Fibroblast of skin of scalp (primary cell): Measurements from ENCODE around the gene PHF11. TPM values are rescaled to one million over a fixed set of nuclear protein-coding genes. Genes with fewer than 3 reads are reported as not detected.
A peak's percentile ranks its signal among the peaks of the same experiment; 100 is the strongest.
"Not testable (repeated sequence)": the region's sequence is repeated elsewhere in the genome, so short reads cannot be mapped to it uniquely, and the experiment has no call there.

Experiments used
- DNase-seq: peaks from one replicate; pipeline ENCODE4 v3.0.0-alpha.2; 2013
- polyA plus RNA-seq, 2 experiments: library from polyadenylated mRNA; unstranded; fragments of 120-200 nt; gene quantifications; one replicate each; pipeline ENCODE4 v1.2.1, GENCODE V29; 2013; ENCODE audit not compliant: insufficient read length in 2 of 2

Gene PHF11
- 27.5 TPM for polyA plus RNA-seq (2013, experiment 1 of 2; ENCODE audit: insufficient read length)
- polyA plus RNA-seq (2013, experiment 2 of 2; ENCODE audit: insufficient read length), result 28.3 TPM

DNA sequence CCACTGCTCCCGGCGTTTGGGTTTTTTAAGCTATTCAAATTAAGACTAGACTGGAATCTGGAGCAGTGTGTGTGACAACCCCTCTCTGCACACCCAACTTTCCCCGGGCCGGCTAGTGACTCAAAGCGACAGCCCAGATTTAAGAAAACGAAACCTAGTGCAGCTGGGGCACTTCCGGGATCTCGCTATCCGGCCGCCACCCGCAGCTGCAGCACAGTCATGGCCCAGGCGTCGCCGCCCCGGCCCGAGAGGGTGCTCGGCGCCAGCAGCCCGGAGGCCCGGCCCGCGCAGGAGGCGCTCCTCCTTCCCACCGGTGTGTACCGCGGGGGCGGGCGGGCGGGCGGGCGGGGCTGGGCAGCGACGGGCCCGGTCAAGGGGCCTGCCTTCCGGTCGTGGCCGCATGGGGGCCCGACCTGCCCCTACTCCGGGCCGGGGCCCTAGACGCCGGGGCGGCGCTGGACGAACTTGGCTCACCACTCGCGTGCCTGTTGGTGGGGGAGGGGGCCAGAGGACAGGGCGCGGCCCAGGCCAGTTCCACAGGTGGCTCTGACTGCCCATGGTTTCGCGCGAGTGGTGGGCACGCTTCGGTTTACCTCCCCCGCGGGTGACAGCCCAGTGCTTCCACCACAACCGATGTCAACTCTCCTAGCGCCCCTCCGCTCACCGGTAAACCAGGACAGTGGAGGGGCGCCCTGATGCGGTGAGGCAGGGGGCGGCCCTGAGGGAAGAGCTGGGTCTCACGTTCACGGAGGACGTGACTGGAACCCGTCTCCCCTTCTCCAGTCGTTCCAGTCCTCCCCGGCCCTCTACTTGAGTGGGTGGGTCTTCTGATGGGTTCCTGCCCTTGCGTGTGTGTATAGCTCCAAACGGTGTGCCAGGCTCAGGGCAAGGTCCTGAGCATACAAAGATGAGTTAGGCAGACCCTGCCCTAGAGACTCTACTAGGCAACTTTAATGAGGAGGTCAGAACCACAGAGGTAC is at the start of gene PHF11:
TSS of gene PHF11 (plus strand) at position 171 of the 980 bp plus-strand sequence. CDS start at position 220, 49 bp downstream.
- DNase-seq, result peak; percentile 87

DNA sequence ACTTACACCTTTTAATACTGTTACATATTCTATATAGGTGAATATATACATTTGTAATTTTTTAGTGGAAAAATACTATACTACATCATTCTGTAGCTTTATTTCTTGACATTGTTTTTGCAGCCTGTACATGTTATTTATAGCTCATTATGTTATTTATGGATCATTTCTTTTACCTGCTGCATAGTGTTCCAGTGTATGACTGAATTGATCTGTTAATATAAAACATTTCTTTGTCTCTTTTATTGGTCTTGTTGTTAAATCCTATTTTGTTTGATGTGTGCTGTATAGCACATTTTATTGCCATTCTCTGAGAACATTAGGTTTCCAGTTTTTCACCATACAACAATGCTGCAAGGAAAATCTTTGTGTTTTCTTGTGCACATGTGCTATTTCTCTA is 49.3 kb upstream of the PHF11 start:
- no peak for DNase-seq

DNA sequence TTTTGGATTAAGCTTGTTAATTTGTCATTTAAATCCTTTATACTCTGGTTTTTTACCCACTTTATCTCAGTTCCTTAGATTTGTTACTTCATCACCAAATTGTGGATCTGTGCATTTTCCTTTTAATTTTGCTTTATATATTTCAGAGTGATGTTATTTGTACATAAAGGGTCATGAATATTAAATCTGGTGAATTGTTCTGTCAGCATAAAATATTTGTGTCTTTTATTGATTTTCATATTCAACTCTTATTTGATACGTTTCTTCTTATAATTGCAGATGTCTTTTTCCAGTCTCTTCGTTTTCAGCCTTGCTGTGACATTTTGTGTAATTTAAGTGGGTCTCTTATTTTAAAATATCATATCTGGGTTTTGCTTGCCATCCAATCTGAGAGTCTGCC is 47.0 kb upstream of the PHF11 start:
- no peak for DNase-seq

DNA sequence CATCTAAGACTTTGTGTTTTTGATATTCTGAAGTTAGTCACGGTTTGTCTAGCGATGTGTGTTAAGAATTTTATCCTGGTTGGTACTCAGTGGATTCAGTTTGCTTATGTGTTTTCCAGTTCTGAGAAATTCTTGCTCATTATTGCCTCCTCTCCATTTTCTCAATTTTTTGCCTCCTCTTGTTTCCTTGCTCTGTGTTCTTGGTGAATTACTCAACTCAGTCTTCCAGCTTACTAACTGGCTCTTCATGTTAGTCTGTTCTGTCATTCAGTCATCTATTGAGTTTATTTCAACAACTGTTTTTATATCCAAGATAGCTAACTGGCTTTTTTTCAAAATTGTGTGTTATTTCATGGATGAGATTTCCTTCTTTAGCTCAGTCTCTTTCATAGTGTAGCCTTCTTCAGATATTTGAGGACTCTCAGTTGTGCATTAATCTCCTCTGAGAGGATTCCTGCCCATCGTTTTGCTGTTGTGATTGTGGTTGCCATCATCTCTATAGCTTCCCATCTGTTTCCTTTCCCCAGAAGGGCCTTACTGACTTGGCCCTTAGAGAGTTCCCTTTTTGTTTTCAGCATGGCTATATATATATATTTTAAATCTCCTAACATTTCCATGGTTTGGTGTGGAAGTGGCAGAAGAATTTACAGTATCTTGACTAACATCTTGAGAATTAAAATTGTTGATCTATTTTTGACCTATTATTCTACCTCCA is 45.5 kb upstream of the PHF11 start:
- no peak for DNase-seq

DNA sequence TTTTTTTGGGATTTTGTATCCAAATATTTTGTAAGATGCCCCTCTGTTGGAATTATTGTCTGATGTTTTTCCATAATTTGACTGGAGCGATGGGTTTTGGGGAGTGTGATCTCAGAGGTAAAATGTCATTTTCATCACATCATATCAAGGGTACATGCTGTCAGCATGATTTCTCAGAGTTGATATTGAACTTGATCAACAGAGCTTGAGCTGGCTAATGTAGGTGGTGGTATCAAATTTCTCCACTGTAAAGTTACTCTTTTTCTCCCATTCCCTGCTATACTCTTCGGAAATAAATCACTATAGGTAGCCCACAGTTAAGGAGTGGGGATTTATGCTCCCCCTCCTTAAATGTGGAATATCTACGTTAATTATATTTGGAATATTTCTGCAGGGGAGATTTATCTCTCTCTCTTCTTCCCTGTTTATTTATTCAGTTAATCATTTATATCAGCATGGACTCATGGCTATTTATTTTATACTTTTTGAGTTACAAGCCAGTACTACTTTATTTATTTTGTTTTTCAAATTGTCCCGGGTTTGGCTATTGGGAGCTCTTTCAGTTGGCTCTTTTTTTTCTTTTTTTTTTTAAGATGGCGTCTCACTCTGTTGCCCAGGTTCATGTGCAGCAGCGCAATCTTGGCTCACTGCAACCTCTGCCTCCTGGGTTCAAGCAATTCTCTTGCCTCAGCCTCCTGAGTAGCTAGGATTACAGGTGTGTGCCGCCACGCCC is 42.9 kb upstream of the PHF11 start:
- no peak for DNase-seq

DNA sequence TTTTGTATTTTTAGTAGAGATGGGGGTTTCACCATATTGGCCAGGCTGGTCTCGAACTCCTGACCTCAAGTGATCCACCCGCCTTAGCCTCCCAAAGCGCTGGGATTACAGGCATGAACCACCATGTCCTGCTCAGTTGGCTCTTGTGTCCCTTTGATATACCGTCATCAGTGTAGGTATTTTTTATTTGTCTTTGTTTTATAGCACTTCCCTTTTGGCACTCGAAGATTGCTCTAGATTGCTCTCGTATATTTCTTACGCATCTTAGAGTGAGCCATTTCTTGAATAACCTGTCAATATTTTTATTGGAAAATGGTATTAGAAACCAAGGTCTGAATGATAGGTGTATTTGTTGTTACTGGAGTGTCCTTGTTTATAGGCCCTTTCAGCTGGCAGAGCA is 42.3 kb upstream of the PHF11 start:
- DNase-seq, result no peak

DNA sequence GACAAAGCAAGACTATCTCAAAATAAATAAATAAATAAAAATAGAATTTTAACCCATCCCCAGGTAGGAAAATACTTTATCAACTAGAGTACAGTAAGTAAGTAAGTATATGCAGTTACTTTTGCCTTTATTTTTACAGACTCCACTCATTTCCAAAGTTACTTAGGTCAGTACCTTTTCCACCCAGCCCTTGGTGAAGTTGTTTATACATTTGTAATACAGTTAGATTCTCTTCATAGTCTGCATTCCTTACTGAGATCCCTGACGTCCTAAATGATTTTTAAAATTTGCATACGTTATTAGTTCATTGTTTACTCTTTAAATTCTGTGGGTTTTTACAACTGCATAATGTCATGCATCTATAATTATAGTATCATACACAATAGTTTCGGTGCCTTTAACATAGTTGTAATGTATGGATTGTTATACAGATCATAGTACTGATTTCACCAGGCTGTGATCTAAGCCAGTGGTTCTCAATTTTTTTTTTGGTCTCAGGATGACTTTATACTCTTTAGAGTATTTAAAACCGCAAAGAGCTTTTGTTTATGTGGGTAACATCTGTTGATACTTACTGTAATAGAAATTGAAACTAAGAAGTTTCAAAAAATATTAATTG is 41.3 kb upstream of the PHF11 start:
- DNase-seq, result peak; percentile 46

DNA sequence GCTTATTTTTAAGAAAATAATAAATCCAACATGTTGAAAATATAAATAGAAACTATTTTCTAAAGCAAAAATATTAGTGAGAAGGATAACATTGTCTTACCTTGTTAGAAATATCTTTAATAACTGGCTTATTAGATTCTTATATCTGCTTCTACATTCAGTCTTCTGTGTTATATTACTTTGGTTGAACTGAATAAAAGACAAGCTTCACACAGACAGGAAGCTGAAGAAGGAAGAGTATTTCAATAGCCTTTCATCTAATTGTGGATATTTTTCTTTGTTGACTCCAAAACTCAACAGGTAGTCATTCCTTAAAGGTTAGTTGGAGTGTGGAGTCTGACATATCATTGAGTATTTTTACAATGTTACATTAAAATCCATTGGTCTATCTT is 40.8 kb upstream of the PHF11 start:
- no peak for DNase-seq

DNA sequence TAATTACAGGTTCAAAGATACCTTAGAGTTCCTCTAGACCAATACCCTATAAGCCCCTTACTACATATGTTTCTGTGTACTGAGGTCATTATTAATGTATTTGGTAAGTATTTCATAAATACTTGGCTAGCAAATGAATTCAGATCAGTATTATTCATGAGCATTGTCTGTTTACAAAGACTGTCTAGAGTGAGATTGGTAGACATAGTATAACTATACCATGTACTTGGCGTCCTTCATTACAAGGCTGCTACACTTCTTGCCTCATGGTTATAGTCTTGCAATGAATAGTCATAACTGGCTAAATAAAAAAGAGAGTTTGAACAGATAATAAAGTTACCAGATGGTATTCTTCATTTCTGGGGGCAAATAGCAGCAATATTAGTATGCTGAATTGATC is 39.6 kb upstream of the PHF11 start:
- DNase-seq, result no peak

DNA sequence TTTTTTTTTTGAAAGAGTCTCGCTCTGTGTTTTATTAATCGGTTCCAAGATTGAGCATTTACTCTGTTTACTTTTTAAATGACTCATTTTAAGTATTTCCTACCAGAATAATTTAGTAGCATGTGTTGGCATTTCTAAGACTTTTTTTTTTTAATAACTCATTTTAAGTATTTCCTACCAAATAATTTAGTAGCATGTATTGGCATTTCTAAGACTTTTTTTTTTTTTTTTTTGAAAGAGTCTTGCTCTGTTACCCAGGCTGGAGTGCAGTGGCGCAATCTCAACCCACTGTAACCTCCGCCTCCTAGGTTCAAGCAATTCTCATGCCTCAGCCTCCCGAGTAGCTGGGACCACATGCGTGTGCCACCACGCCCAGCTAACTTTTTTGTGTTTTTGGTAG is 38.5 kb upstream of the PHF11 start:
- DNase-seq, result peak; percentile 26

DNA sequence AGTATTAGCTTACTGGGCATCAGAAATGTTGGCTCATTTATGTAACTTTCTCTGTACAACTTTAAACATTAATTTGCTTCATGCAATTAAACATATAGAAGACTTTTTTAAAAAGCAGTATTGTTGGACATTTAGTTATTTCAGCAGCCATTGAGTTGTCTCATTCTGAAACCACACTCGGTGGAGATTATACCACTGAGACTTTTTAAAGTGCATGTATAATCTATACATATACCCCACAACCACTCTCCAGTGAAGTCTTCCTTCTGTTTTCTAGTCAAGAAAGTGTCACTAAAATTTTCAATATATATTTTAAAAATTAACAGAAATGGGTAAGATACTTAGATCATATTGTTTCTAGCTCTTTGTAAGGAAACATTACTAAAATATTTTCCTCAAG is 36.2 kb upstream of the PHF11 start:
- DNase-seq, result no peak

DNA sequence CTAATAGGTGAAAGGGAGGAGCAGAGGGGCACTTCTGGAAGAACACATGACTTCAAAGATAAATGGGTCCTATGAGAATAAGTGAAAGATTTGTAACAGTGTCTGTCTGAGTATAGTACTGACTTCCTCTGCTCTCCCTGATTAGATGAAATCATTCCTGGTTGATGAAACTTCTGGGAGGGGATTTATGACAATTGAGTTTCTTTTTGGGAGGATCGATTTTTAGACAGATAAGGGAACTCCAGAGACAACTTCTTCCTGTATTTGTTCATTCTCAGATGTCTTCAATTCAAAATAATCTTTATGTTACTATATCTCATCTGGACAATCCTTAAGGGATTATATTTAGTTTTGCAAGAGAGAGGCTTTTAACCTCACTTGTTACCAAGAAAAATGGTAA is 31.7 kb upstream of the PHF11 start:
- DNase-seq, result no peak

DNA sequence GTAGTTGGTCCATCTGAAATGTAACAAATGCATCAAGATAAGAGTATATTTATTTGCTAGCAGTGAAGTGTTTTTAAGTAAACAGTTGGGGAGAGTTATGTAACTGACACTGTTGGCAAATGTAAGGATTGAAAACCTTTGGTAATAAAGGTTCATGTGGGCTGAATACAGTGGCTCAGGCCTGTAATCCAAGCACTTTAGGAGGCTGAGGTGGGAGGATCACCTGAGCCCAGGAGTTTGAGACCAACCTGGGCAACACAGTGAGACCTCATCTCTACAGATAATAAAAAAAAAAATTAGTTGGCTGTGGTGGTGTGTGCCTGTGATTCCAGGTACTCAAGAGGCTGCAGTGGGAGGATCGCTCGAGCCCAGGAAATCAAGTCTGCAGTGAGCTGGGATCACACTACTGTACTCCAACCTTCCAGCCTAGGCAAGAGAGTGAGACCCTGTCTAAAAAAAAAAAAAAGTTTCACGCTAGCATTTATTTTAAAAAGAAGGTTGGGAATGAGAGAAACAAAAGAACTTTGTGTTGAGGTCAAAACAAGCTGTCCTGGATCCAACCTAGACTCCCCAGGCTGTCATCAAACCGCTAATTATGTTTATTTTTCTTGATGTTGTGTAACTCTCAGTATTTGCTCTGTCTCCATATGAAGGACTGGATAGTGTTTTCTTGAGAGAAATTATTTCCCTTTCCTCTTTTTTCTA is 31.0 kb upstream of the PHF11 start:
- no peak for DNase-seq

DNA sequence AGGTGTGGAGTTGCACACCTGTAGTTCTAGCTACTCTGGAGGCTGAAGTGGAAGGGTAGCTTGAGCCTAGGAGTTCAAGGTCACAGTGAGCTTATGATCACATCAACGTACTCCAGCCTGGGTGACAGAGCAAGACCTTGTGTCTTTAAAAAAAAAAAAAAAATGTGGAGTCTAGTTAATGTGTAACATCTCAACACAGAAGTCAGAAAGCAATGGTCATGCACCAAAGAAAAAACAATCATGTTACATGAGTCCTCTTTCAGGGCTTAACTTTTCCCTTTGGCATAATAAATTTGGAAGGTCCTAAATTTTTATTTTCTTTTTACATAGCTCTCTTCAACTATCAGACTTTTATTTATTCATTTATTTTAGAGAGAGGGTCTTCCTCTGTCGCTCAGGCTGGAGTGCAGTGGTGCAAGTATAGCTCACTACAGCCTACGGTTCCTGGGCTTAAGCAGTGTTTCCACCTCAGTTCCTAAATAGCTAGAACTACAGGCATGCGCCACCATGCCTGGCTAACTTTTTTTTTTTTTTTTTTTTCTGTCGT is 29.4 kb upstream of the PHF11 start:
- no peak for DNase-seq

DNA sequence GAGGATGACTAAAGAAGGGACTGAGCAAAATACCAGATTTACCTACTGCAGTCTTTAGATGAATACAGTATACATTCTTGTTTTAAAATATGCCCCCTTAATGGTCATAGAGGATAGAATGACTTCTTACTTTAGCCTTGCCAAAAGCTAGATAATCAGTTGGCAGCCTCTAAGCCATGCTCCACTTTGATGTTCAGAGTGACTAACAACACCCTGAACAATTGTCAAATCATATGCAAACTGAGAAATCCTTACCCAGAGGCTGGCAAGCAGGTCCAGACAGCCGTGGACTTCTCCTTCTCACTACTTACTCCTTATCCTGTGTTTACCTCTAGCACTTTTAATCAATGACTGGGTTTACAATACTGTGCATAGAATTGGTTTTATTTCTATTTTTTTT is 23.6 kb upstream of the PHF11 start:
- no peak for DNase-seq

DNA sequence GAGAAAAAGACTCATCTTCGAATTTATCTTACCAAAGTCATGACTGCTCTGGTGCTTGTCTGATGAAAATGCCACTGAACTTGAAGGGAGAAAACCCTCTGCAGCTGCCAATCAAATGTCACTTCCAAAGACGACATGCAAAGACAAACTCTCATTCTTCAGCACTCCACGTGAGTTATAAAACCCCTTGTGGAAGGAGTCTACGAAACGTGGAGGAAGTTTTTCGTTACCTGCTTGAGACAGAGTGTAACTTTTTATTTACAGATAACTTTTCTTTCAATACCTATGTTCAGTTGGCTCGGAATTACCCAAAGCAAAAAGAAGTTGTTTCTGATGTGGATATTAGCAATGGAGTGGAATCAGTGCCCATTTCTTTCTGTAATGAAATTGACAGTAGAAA is 19.2 kb upstream of the PHF11 start:
- no peak for DNase-seq

DNA sequence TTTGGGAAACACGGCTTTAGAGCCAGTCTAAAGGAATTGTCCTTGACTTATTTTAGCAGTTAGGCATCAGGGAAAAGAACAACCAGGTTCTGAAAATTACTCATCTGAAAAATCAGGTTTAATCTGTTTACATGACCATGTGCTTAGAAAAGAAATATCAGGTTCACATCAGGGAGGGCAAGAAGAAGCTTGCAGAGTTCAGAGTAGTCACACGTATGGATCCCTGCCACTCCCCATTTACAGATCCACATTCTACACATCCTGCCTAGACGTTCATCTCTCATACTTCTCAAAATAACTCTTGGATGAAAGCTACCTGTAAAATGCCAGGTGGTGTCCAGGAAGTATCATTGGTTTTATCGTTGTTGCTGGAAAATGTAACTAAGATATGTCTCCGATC is 14.0 kb upstream of the PHF11 start:
- no peak for DNase-seq

DNA sequence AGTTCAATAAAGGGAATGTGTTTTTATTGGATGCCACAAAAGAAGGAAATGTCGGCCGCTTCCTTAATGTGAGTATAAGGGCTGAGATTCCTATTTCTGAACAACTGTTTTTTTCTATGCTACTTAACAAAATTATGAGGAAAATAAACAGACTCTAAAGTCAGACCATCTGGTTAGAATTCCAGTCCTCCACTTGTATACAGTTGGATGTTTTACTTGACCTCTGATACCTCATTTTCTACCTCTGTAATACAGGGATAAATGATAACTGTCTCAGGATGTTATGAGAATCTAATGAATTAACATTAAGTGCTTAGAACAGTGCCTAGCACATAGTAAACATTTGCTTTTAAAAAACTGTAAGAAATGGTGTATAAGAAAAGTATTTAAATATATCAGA is 7.2 kb upstream of the PHF11 start:
- DNase-seq, result no peak

DNA sequence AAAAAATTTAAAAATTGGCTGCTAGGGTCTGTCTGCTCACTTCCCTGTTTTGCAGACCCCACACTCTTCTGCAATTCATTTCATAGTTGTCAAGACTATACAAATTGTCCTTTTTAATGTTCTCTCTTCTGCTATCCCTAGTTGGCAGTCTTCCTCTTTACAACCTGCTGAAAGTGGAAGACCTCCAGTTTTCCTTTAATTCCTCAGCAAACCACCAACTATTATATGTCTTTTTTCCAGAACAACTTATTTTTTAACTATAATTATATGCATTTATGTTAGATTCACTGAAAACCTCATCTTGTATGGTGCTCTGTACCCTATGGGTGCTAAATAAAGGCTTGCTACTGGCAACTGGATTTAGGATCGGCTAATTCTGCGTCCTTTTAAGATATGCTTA is 1.1 kb upstream of the PHF11 start:
- DNase-seq, result no peak

DNA sequence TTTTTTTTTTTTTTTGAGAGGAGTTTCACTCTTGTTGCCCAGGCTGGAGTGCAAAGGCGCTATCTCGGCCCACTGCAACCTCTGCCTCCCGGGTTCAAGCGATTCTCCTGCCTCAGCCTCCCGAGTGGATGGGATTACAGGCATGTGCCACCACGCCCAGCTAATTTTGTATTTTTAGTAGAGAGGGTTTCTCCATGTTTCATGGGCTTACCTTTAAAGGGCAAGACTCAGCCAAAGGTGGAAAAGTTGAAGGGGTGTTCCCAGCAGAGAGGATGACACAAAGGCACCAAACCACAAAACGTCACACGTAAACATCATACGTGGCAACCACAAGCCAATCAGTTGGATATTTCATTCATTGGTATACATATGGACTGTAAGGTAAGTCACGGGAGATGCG is 1.1 kb downstream of the PHF11 start:
- DNase-seq, result not testable (repeated sequence)

DNA sequence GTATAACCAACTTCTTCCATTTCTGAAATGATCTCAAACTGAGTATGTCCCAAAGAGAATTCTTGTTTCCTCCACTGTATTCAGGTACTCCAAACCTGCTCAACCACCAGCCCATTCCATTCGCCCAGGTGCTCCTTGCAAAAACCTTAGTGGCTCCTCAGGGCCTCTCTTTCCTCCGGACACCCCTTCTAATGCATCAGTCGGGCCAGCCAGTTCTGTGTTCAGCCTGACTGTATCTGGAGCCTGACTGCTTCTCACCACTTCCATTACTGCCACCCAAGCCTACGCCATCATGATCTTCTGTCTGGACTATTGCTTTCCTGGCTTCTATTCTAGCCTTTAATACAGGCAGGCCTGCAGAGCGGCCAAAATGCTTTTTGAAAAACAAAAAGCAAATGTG is 1.5 kb downstream of the PHF11 start:
- no peak for DNase-seq

DNA sequence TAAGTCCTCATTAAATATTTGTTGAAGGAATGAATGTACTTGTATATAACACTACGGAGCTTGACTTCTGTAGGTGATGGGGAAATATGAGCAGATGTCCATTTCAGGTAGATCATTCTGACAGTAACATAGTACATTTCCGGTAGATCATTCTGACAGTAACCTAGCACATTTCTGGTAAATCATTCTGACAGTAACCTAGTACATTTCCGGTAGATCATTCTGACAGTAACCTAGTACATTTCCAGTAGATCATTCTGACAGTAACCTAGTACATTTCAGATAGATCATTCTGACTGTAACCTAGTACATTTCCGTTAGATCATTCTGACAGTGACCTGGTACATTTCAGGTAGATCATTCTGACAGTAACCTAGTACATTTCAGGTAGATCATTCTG is 2.5 kb downstream of the PHF11 start:
- DNase-seq, result no peak
